Measurements from ENCODE around the gene KAZN.
"Not testable (repeated sequence)": the region's sequence is repeated elsewhere in the genome, so short reads cannot be mapped to it uniquely, and the experiment has no call there.

The KAZN gene

DNA sequence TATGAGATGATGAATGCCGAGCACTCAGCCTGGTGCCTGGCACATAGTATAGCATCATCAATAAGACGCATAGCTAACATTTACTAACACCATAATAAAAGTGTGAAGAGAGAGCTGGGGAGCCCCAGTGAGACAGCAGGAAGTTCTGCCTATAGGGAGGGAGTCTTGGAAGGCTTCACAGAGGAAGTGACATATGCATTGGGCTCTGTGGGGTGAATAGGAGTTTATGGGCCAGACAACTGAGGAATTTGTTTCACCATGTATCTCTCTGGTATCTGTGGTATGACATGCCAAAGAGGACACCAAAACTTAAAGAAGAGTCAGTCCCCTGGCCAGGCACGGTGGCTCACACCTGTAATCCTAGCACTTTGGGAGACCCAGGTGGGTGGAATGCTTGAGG lies 436.8 kb downstream of the KAZN start:
- no peak overlapping the region for H3K27ac ChIP-seq
- H3K27me3 ChIP-seq: peaks cover 3% of the 10 kb centered on the region
- peaks cover 0 to 3% of the 10 kb centered on the region in 2 experiments for H3K4me1 ChIP-seq (ENCODE audit: control insufficient read depth in 1 of 2, insufficient read depth in 1 of 2, low read depth in 1 of 2, low read length in 1 of 2)
- TF ChIP-seq, protein P1, sequence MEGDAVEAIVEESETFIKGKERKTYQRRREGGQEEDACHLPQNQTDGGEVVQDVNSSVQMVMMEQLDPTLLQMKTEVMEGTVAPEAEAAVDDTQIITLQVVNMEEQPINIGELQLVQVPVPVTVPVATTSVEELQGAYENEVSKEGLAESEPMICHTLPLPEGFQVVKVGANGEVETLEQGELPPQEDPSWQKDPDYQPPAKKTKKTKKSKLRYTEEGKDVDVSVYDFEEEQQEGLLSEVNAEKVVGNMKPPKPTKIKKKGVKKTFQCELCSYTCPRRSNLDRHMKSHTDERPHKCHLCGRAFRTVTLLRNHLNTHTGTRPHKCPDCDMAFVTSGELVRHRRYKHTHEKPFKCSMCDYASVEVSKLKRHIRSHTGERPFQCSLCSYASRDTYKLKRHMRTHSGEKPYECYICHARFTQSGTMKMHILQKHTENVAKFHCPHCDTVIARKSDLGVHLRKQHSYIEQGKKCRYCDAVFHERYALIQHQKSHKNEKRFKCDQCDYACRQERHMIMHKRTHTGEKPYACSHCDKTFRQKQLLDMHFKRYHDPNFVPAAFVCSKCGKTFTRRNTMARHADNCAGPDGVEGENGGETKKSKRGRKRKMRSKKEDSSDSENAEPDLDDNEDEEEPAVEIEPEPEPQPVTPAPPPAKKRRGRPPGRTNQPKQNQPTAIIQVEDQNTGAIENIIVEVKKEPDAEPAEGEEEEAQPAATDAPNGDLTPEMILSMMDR (IDR thresholded peaks at IDR 0.05): no peak
- H3K36me3 ChIP-seq: no peaks in the 10 kb centered on the region
- H3K4me3 ChIP-seq (ENCODE audit: low read depth in 1 of 2, low read length in 1 of 2): no peak overlapping the region
- no peaks in the 10 kb centered on the region for H3K9me3 ChIP-seq

DNA sequence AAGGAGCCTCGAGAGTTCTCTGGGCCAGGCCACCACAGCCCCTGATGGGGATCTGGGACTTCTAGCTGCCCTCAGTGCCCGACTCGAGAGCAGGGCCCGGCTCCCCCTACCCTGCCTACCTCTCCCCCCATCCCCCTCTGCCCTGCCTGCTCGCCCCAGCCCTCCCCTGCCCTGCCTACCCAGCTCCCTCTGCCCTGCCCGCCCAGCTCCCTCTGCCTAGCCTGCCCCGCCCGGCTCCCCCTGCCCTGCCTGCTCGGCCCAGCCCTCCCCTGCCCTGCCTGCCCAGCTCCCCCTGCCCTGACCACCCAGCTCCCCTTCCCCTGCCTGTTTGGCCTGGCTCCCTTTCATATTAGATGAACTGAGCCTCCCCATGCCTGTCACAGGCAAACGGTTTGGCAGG lies 437.6 kb downstream of the KAZN start:
- TF ChIP-seq, protein P1 (IDR thresholded peaks at IDR 0.05): no peak
- Histone ChIP-seq H3K36me3 (no peaks in the 10 kb centered on the region), H3K27ac (no peak overlapping the region), H3K4me3 (ENCODE audit: low read depth in 1 of 2, low read length in 1 of 2) (no peak overlapping the region), H3K4me1 (ENCODE audit: control insufficient read depth in 1 of 2, insufficient read depth in 1 of 2, low read depth in 1 of 2, low read length in 1 of 2) (peaks cover 0 to 3% of the 10 kb centered on the region in 2 experiments), H3K9me3 (no peaks in the 10 kb centered on the region), H3K27me3 (peaks cover 3% of the 10 kb centered on the region)

DNA sequence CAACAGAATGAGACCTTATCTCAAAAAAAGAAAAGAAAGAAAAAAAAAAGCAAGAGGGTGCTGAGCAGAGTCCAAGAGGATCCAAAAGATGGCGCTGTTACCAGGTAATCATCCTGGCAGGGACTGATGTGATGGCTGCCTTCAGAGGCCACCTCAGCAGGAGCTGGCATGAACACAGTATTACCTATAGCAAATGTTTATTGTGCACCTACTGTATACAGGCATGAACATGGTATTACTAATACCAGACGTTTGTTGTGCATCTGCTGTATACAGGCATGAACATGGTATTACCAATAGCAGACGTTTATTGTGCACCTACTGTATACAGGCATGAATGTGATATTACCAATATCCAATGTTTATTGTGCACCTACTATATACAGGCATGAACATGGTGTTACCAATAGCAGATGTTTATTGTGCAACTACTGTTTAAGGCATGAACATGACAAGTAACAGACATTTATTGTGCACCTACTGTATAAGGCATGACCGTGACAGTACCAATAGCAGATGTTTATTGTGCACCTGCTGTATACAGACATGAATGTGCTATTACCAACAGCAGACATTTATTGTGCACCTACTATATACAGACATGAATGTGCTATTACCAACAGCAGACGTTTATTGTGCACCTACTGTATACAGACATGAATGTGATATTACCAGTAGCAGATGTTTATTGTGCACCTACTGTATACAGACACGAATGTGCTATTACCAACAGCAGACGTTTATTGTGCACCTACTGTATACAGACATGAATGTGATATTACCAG lies 439.9 kb downstream of the KAZN start:
- Histone ChIP-seq H3K4me3 (ENCODE audit: low read depth in 1 of 2, low read length in 1 of 2) (no peak overlapping the region), H3K4me1 (ENCODE audit: control insufficient read depth in 1 of 2, insufficient read depth in 1 of 2, low read depth in 1 of 2, low read length in 1 of 2) (peaks cover 0 to 3% of the 10 kb centered on the region in 2 experiments), H3K9me3 (no peaks in the 10 kb centered on the region), H3K27ac (no peak overlapping the region), H3K27me3 (peaks cover 3% of the 10 kb centered on the region), H3K36me3 (no peaks in the 10 kb centered on the region)
- TF ChIP-seq, protein P1 (IDR thresholded peaks at IDR 0.05): no peak

DNA sequence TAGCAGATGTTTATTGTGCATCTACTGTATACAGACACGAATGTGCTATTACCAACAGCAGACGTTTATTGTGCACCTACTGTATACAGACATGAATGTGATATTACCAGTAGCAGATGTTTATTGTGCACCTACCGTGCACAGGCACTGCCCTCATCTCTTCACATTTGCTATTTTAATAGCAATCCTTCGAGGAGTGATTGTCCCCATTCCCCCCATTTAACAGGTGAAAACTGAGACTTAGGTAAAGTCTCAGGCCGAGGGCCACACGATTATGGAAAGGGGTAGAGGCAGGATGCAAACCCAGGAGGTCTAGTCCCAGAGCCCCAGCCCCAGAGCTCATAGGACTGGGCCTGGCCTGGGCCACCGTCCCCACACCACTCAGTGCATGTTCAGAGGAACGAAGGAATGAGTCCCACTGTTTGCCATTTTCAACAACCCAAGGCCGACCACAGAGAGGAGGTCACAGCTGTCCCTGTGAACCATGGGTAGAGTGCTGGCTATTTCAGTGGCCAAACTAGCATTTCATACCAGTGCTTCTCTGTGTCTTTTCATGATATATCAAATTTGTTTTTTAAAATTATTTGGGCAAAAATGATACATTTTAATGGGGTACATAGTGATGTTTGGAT lies 440.6 kb downstream of the KAZN start:
- no peak overlapping the region for H3K4me3 ChIP-seq (ENCODE audit: low read depth in 1 of 2, low read length in 1 of 2)
- TF ChIP-seq, protein P1 (IDR thresholded peaks at IDR 0.05): no peak

DNA sequence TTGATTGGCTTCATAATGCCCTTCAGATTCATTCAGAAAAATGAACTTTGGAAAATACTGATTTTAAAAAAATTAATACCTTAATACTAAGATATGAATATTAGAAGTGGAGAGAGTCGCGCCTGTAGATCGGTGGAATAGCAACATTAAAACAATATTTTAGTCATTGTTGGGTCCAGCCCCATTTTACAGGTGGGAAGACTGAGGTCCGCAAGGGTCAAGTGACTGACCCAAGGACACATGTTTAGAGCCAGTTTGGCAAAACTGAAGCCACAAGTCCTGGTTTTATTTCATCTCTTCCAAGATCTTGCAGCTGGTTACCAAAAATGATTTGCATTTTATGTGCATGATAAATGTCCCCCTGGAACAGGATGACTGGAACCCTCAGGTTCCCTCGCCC lies 441.4 kb downstream of the KAZN start:
- no peaks in the 10 kb centered on the region for H3K9me3 ChIP-seq
- H3K4me3 ChIP-seq (ENCODE audit: low read depth in 1 of 2, low read length in 1 of 2): no peak overlapping the region
- H3K27ac ChIP-seq: no peak overlapping the region
- TF ChIP-seq, protein P1 (IDR thresholded peaks at IDR 0.05): no peak
- no peaks in the 10 kb centered on the region for H3K27me3 ChIP-seq
- no peaks in the 10 kb centered on the region for H3K4me1 ChIP-seq (ENCODE audit: control insufficient read depth in 1 of 2, insufficient read depth in 1 of 2, low read depth in 1 of 2, low read length in 1 of 2)
- no peaks in the 10 kb centered on the region for H3K36me3 ChIP-seq

More for the DNA sequence above, 440.6 kb downstream of the KAZN start:
- Histone ChIP-seq H3K36me3 (no peaks in the 10 kb centered on the region), H3K9me3 (no peaks in the 10 kb centered on the region), H3K4me1 (ENCODE audit: control insufficient read depth in 1 of 2, insufficient read depth in 1 of 2, low read depth in 1 of 2, low read length in 1 of 2) (no peaks in the 10 kb centered on the region), H3K27me3 (no peaks in the 10 kb centered on the region), H3K27ac (no peak overlapping the region)

DNA sequence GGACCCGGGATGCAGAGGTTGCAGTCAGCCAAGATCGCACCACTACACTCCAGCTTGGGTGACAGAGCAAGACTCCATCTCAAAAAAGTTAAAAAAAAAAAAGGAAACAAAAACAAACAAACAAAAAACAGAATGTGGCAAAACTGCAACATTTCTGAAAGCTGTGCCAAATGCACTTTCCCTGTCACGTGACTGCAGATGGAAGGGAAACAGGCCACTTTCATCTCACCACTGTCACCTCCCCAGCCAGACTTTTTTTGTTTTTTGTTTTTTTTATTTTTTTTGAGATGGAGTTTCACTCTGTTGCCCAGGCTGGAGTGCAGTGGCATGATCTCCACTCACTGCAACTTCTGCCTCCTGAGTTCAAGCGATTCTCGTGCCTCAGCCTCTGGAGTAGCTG lies 442.2 kb downstream of the KAZN start:
- H3K27me3 ChIP-seq; H3K4me1 ChIP-seq (ENCODE audit: control insufficient read depth in 1 of 2, insufficient read depth in 1 of 2, low read depth in 1 of 2, low read length in 1 of 2); H3K36me3 ChIP-seq; H3K27ac ChIP-seq; H3K9me3 ChIP-seq; H3K4me3 ChIP-seq (ENCODE audit: low read depth in 1 of 2, low read length in 1 of 2): not testable (repeated sequence)
